Lower lobe of right lung (tissue), 2 donors: ENCODE measurements around the gene P2RX4. TPM values are rescaled to one million over a fixed set of nuclear protein-coding genes. Genes with fewer than 3 reads are reported as not detected.

Experiments used
- ATAC-seq, 2 donors: fragments of 200-7000 bp; cut with Tn5 transposase; one replicate each; pipeline ENCODE4 v1.9.1; 2020 to 2022; ENCODE audit warnings: mild to moderate bottlenecking in 2 of 2, moderate library complexity in 2 of 2
- DNase-seq: peaks from one replicate; pipeline ENCODE4 v3.0.0-alpha.2; 2020
- H3K27ac ChIP-seq: fragments of 200-600 bp; one replicate; pipeline ENCODE4 v1.8.0; 2022
- H3K27me3 ChIP-seq: fragments of 200-600 bp; one replicate; pipeline ENCODE4 v1.8.0; 2022; ENCODE audit warnings: low read depth
- H3K36me3 ChIP-seq: fragments of 200-600 bp; one replicate; pipeline ENCODE4 v1.8.0; 2022; ENCODE audit warnings: mild to moderate bottlenecking
- H3K4me1 ChIP-seq: fragments of 200-600 bp; one replicate; pipeline ENCODE4 v1.8.0; 2022
- H3K4me3 ChIP-seq: fragments of 200-600 bp; one replicate; pipeline ENCODE4 v1.8.0; 2022; ENCODE audit warnings: mild to moderate bottlenecking
- H3K9me3 ChIP-seq: fragments of 200-600 bp; one replicate; pipeline ENCODE4 v1.8.0; 2022
- intact Hi-C: fragments of 100-400 bp; cut with DNase I; formaldehyde crosslinking; loops from one replicate; pipeline ENCODE4 v1.11.0; 2022
- total RNA-seq: library from RNA; stranded (reverse); fragmentation: NEBNext Ultra II Directional; extraction: Animal tissue kit (Norgen Biotek cat#: 25700); gene quantifications from one replicate; pipeline ENCODE4 v1.2.1, GENCODE V29; 2021
- TF ChIP-seq, protein P1 (sequence below): fragments of 200-600 bp; IDR thresholded peaks from one replicate; pipeline ENCODE4 v1.8.0; 2022; ENCODE audit warnings: antibody characterized with exemption, mild to moderate bottlenecking
- donor health status: DM: no; HTN: yes; CAD: no; lungs with severe emphysema.

P2RX4 gene
- total RNA-seq, 1 donor from 2014 or later = 65.8 TPM

DNA sequence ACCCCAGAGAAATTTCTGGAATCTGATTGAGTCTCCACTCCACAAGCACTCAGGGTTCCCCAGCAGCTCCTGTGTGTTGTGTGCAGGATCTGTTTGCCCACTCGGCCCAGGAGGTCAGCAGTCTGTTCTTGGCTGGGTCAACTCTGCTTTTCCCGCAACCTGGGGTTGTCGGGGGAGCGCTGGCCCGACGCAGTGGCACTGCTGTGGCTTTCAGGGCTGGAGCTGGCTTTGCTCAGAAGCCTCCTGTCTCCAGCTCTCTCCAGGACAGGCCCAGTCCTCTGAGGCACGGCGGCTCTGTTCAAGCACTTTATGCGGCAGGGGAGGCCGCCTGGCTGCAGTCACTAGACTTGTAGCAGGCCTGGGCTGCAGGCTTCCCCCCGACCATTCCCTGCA is 23.7 kb downstream of the P2RX4 start:
- ATAC-seq = peak; percentile 12 to 60
- H3K27ac ChIP-seq = peak overlapping the region; percentile 36

DNA sequence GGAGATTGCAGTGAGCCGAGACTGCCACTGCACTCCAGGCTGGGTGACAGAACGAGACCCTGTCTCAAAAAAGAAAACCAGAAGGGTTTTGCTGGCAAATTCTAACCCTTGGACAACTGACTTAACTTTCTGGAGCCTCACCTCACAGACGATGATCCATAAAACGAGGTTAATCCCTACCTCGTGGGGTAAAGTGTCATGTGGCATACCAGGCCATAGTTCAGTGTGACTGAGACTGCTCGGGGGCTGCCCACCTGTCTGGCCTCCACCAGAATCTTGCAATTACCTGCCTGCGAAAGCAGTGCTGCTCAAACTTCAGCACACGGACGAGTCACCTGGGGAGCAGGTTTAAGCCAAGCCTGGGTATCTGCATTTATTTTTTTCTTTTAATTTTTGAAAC is 26.8 kb downstream of the P2RX4 start:
- H3K36me3 ChIP-seq = peaks cover 68% of the 10 kb centered on the region
- H3K9me3 ChIP-seq = no peaks in the 10 kb centered on the region
- H3K4me1 ChIP-seq = peaks cover 42% of the 10 kb centered on the region
- TF ChIP-seq, protein P1, sequence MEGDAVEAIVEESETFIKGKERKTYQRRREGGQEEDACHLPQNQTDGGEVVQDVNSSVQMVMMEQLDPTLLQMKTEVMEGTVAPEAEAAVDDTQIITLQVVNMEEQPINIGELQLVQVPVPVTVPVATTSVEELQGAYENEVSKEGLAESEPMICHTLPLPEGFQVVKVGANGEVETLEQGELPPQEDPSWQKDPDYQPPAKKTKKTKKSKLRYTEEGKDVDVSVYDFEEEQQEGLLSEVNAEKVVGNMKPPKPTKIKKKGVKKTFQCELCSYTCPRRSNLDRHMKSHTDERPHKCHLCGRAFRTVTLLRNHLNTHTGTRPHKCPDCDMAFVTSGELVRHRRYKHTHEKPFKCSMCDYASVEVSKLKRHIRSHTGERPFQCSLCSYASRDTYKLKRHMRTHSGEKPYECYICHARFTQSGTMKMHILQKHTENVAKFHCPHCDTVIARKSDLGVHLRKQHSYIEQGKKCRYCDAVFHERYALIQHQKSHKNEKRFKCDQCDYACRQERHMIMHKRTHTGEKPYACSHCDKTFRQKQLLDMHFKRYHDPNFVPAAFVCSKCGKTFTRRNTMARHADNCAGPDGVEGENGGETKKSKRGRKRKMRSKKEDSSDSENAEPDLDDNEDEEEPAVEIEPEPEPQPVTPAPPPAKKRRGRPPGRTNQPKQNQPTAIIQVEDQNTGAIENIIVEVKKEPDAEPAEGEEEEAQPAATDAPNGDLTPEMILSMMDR = no peak
- no peaks in the 10 kb centered on the region for H3K27me3 ChIP-seq
- H3K27ac ChIP-seq = no peak overlapping the region
- DNase-seq (no peak), ATAC-seq (no peak)
- intact Hi-C loops = no loop called here
- no peak overlapping the region for H3K4me3 ChIP-seq

More for the DNA sequence above, 23.7 kb downstream of the P2RX4 start:
- intact Hi-C loops = no loop called here
- Histone ChIP-seq H3K27me3 (no peaks in the 10 kb centered on the region), H3K36me3 (peaks cover 70% of the 10 kb centered on the region), H3K4me1 (peaks cover 24% of the 10 kb centered on the region), H3K9me3 (no peaks in the 10 kb centered on the region), H3K4me3 (no peak overlapping the region)
- TF ChIP-seq, protein P1 = no peak
- DNase-seq = no peak

DNA sequence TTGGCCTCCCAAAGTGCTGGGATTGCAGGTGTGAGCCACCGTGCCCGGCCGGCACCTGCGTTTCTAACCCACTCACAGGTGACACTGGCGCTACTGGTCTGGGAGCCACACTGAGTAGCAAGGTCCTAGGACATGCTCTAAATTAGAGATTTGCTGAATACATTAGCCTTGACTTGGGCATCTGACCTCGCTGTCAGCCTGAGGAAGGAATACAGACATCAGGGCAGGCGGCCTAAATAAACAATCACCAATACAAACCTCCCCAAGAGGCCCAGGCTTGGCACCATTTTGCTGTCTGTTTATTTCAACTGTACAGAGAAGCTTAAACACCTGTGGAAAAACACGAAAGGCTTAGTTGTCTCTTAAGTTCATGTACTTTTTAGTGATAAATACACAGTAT is 27.5 kb downstream of the P2RX4 start:
- H3K36me3 ChIP-seq = peaks cover 69% of the 10 kb centered on the region
- H3K4me1 ChIP-seq = peaks cover 42% of the 10 kb centered on the region
- no peak for DNase-seq
- TF ChIP-seq, protein P1 = no peak
- no peaks in the 10 kb centered on the region for H3K9me3 ChIP-seq
- intact Hi-C loops = no loop called here
- H3K4me3 ChIP-seq = no peak overlapping the region
- ATAC-seq = no peak
- no peak overlapping the region for H3K27ac ChIP-seq
- no peaks in the 10 kb centered on the region for H3K27me3 ChIP-seq

DNA sequence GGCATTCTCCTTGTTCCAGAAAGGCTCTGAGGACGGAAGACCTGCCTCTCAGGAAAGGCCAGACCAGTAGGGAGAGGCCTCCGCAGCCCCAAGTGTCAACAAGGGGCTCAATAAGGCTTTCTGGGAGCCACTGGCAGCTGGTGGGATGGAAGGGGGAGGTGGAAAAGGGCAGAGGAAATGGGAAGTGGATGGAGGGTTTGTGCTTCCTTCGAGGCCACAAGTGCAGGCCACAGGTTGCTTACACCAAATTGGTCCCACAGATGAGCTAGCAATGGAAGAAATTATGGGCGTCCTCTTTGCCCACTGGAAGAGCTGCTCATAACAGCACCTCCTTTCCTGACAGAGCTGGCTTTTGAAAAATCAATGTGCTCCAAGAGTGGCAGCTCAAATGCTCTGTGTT is 28.2 kb downstream of the P2RX4 start:
- H3K27ac ChIP-seq = no peak overlapping the region
- no peak for ATAC-seq
- no peaks in the 10 kb centered on the region for H3K9me3 ChIP-seq
- no peaks in the 10 kb centered on the region for H3K27me3 ChIP-seq
- peaks cover 64% of the 10 kb centered on the region for H3K36me3 ChIP-seq
- no peak overlapping the region for H3K4me3 ChIP-seq
- TF ChIP-seq, protein P1 = no peak
- intact Hi-C loops = no loop called here
- DNase-seq = no peak
- peaks cover 42% of the 10 kb centered on the region for H3K4me1 ChIP-seq

DNA sequence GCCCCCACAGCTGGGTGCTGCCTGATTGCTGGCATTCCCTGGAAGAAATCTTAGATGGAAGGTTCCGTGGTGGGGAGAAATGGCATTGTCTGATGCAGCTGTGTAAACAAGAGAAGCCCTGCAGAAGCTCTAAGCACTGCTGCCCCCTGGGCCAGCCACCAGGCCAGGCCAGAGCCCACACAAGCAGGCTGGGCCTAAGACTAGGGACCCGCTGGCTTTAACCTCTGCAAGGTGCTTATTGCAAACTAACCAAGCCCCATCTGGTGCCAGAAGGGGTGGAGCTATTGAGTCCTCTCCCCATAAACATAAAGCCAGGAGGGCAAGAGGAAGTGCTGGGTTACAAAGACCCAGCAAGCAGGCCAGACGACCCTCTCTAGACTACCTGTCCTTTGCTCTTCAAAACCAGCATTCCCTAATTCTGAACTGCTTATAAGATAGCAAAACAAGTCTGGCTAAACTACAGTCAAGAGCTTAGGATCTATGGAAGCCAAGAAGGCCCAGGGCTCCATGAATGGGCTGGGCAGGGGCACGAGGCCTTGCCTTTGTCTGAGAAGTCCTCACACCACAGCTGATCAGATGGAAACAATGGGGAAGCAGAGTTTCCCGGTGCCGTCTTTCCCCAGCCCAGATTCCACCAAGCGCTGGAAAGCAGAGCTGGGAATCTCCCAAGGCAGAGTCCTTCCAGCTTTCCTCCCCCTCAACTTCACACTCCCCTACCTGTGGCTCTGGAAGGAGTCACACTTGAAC is 28.8 kb downstream of the P2RX4 start:
- DNase-seq = no peak
- Histone ChIP-seq H3K4me1 (peaks cover 42% of the 10 kb centered on the region), H3K9me3 (no peaks in the 10 kb centered on the region), H3K27ac (peak overlapping the region; percentile 6), H3K27me3 (no peaks in the 10 kb centered on the region), H3K36me3 (peaks cover 64% of the 10 kb centered on the region), H3K4me3 (no peak overlapping the region)
- peak in 1 of 2 donors; percentile 3 for ATAC-seq
- TF ChIP-seq, protein P1 = no peak
- intact Hi-C loops = no loop called here
